ENCODE results near the gene TLR9.
"Not testable (repeated sequence)": the region's sequence is repeated elsewhere in the genome, so short reads cannot be mapped to it uniquely, and the experiment has no call there.

Gene TLR9

GRCh38 chr3:52191663-52192062 lies 33.8 kb downstream of the TLR9 start:
- DNase-seq: no peak

- DNase-seq: no peak
Measured at GRCh38 chr3:52190294-52191074, 35.0 kb downstream of the TLR9 start.

GRCh38 chr3:52188556-52188955 lies 36.9 kb downstream of the TLR9 start:
- DNase-seq: no peak

- DNase-seq: no peak
Measured at GRCh38 chr3:52186729-52187128, 38.7 kb downstream of the TLR9 start.

- DNase-seq: no peak
Measured at GRCh38 chr3:52185837-52186236, 39.6 kb downstream of the TLR9 start.

GRCh38 chr3:52185311-52185710 lies 40.1 kb downstream of the TLR9 start:
- DNase-seq: no peak

GRCh38 chr3:52184690-52185089 lies 40.8 kb downstream of the TLR9 start:
- no peak for DNase-seq

- no peak for DNase-seq
Measured at GRCh38 chr3:52183786-52184445, 41.5 kb downstream of the TLR9 start.

- DNase-seq: no peak
Measured at GRCh38 chr3:52182691-52183090, 42.8 kb downstream of the TLR9 start.

GRCh38 chr3:52182196-52182595 lies 43.2 kb downstream of the TLR9 start:
- DNase-seq: no peak

GRCh38 chr3:52181543-52181942 lies 43.9 kb downstream of the TLR9 start:
- DNase-seq: no peak

GRCh38 chr3:52178537-52178936 lies 46.9 kb downstream of the TLR9 start:
- DNase-seq: no peak

GRCh38 chr3:52178126-52178525 lies 47.3 kb downstream of the TLR9 start:
- not testable (repeated sequence) for DNase-seq

GRCh38 chr3:52177701-52178042 lies 47.8 kb downstream of the TLR9 start:
- DNase-seq: no peak

GRCh38 chr3:52176951-52177700 lies 48.3 kb downstream of the TLR9 start:
- DNase-seq: no peak

- DNase-seq: no peak
Measured at GRCh38 chr3:52176180-52176752, 49.2 kb downstream of the TLR9 start.

GRCh38 chr3:52175416-52176179 lies 49.8 kb downstream of the TLR9 start:
- DNase-seq: no peak

- DNase-seq: no peak
Measured at GRCh38 chr3:52174896-52175295, 50.5 kb downstream of the TLR9 start.

- DNase-seq: no peak
Measured at GRCh38 chr3:52173101-52173500, 52.3 kb downstream of the TLR9 start.

- DNase-seq: no peak
Measured at GRCh38 chr3:52172262-52172757, 53.1 kb downstream of the TLR9 start.

GRCh38 chr3:52171514-52172261 lies 53.8 kb downstream of the TLR9 start:
- no peak for DNase-seq
